Embryonic facial prominence (tissue), 1 donor: ENCODE data around the gene TCP11L2.
"Not testable (repeated sequence)": the region's sequence is repeated elsewhere in the genome, so short reads cannot be mapped to it uniquely, and the experiment has no call there.

ENCODE experiments used
- DNase-seq: peaks from one replicate; pipeline ENCODE4 v3.0.0-alpha.2; 2016; ENCODE audit errors: extremely low spot score

Gene TCP11L2

DNA sequence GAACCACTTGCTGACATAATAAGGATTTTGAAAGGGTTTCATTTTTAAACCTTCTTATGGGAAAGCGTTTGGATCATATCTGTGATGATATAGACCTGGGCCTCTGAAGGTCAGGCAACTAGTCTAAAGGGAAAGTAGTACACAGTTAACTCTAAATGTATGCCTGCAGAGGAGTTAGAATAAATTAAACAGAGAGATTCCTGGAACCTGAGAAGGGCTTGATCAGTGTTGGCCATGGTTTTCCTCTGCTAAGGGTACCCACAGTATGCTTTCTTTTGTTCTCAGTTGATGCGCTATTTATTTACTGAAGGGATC lies 40.6 kb downstream of the TCP11L2 start:
- no peak for DNase-seq

DNA sequence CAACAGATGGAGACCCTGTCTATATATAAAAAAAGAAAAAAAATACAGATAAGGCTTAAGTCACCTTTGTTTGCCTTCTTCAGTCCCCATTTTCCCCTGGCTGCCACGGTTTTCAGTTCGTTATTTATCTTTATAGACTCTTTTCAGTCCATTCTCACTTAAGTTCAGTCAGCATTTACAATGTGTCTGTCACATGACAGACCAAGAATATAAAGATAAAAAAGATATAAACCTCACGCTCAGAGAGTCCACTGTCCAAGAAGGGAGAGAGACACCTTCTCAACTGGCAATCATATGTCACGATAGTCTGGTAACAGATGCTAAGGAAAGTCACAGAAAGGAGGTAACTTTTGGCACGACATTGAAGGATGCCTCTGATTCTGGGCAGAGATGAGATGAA lies 41.6 kb downstream of the TCP11L2 start:
- no peak for DNase-seq

DNA sequence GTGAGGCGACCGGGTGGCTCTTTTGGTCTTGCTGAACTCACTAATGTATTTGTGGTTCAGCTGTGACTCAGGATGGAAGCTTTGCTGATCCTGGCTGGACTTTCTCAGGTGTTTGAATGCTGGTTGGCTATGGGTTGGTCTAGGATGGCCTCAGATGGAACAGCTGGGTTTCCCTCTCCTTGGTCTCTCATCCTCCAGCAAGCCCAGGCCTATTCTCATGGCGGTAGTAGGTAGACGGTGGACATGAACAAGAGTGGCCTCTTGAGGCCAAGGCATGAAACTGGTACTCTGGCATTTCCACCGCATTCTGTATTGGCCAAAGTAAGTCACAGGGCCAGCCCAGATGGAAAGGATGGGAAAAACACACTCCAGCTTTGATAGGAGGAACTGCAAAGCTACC lies 43.2 kb downstream of the TCP11L2 start:
- DNase-seq, result no peak

DNA sequence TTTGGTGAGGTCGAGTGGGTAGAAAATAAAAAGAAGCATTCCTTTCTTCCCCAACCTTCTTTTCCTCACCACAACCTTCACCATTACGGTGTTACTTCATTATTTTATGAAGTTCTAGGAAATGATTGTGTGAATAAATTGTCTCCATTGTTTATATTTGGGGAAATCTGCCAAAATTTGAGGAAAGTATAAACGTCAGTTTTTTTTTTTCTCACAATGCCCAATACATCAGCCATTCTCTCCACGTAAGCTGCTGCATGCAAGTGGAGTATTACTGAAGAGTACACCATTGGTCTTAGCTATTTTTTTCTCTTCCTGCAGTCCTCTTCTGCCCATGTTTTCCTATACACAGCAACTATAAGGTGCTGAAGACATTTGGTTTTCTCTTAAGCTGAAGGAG lies 45.9 kb downstream of the TCP11L2 start:
- no peak for DNase-seq

DNA sequence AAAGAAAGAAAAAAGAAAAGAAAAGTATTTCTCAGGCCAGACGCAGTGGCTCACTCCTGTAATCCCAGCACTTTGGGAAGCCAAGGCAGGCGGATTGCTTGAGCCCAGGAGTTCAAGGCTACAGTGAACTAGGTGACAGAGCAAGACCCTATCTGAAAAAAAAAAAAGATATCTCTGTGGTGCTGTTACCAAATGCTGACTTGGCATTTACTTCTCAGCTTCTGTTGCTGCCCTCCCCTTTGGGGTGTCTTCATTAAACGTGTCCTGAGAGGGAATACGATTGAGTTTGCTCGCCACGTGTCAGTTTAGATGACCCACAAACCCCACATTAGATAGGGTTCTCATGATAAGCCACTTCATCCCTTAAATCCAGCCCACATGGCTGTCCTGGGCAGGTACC lies 50.6 kb downstream of the TCP11L2 start:
- no peak for DNase-seq

DNA sequence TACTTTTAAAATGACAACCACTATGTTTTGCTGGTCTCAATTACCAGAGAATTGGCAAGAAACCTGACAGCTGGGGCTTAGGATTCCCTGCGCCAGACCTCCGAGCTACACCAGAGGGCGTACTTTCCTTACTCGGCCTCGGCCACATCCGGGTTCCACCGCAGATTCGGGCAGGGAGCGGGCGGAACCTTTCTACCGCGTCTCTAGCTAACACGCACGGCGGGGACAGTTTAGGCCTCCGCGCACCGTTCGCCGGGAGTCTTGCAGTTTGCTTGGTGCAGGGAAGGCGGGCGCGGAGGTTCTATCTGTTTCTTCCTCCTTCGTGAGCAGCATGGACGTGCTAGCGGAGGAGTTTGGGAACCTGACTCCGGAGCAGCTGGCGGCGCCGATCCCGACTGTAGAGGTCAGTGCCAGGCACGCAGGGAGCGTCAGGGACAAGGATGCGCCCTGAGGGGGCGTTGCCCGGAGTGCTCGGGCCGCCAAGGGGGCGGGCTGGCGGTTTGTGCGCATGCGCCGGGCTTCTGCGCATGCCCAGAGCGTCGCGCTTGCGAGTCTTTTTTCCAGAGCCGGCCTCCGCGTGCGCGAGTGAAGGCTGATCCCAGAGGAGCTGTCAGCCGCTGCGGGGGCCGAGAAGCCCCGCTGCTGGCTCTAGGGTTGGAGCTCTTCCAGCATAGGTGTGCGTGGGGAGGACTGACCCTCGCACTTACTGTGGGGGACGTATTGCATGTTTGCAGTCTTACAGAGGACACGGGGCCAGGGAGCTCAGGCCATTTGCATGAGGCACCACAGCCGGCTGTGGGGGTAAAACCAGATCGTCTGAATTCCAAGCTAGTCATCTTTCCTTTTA lies 55.2 kb downstream of the TCP11L2 start, which contains the start of gene POLR3B:
POLR3B (plus strand) TSS at position 200 of the 847 bp plus-strand sequence; CDS start at position 332, 132 bp downstream.
- DNase-seq, result peak; percentile 93

DNA sequence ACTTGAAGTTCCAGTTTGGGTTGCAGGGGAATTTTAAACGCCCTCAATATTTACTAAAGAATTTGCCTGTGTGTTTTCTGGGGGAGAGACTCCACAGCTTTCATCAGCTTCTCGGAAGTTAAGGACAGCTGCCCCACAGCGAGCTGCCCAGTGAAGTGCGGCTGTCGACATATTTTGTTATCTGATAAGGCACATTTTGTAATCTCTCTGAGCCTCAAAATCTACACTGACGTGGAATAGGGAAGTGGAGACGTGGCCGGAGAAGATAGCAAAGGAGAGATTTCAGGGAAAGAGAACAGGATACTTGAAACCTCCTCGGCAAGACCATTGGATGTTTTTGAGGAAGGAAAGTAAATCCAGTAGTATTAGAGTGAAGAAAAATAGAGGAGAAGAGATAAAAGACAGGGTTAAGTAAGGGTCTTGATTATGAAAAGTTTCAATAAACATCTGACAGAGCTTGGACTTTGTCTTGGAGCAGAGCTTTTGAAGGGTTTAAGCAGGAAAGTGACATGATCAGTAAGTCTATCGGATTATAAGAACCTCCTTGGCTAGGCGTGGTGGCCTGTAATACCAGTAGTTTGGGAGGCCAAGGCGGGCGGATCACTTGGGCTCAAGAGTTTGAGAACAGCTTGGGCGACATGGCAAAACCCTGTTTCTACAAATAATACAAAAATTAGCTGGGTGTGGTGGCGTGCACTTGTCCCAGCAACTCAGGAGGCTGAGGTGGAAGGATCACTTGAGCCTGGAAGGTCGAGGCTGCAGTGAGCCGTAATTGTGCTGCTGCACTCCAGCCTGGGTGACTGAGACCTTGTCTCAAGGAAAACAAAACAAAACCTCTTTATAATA lies 56.1 kb downstream of the TCP11L2 start:
- DNase-seq, result no peak

DNA sequence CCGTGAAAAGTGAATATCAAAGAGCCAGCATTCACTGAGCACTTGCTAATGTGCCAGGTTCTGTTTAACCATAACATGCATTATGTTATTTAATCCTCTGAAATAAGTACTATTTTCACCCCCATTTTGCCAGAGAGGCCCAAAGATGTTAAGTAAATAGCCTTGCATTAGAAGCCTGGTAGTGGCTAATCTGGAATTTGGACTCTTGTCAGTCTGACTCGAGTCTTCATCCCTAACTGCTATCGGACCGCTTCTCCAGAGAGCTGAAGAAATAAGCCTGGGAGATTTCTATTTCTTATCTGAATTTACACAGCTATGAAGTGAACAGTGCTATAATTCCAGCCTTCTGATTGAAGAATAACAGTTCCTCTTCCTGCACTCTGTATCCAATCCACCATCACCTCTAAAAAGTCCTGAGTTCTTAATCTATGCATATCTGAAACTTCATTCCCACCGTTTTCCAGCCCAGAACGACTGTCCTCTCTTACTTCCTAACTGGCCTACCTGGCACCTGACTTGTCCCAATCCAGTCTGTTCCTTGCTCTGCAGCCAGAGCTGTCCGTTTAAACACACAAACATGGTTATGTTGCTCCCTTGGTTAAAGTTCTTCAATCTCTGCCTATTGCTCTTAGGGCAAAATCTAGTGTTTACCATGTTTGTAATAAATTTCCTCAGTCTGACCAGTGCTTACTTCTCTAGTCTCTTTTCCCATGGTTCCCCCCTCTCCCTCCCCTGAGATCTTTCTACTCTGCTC lies 57.3 kb downstream of the TCP11L2 start:
- no peak for DNase-seq

DNA sequence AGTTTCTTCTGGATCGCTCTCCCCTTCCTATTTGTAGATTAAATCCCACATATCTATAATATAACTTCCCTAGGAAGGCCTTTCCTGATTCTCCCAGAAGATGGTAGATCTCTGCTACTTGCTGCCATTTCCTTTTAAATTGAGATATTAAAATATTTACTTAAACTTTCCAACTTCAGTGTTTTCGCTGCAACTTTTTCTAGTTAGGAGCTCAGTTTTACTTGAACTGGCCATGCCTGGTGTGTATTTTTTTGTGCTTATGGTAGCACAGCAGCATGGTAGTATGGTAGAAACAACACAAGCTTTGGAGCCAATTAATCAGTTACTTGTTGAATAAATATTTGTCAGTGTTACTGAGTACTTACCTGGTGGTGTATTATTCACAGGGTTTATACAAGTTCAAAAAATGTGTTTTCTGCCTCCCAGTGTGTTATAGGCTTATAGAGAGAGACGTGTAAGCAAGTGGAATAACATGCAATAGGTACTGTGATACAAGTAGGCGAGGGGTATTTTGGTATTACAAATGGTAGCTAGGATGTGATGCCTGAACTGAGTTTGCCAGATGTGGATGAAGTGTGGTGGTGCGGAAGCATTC lies 58.0 kb downstream of the TCP11L2 start:
- no peak for DNase-seq

DNA sequence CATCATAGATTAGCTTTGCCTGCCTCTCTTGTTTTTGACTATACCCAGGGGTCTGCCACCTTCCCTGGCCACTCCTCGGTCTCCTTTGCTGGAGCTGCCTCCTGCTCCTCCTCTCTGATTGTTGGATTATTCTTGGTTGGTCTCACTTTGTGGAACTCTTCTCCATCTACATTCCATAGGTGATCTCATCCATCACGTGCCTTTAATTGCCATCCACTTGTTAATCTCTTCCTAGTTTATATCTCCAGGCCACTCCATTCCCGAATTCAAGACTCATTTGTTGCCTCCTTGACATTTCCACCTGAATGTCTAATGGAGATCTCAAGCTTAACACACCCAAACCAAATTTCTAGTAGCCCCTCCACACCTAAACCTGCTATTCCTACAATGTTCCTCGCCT lies 60.4 kb downstream of the TCP11L2 start:
- no peak for DNase-seq

DNA sequence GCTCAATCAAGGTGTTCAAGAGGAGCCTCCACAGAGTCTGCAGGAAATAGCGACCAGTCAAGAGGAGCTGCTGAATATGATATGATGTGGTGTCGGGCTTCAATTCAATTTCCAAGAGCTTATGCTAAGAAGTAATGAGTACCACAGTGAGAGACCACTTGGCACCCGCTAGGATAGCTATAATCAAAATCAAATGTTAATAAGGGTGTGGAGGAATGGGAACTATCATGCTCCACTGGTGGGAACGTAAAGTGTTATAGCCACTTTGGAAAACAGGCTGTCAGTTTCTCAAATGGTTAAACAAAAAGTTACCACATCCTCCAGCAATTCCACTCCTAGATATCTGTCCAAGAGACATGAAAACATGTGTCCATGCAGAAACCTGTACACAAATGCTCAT lies 61.7 kb downstream of the TCP11L2 start:
- no peak for DNase-seq

DNA sequence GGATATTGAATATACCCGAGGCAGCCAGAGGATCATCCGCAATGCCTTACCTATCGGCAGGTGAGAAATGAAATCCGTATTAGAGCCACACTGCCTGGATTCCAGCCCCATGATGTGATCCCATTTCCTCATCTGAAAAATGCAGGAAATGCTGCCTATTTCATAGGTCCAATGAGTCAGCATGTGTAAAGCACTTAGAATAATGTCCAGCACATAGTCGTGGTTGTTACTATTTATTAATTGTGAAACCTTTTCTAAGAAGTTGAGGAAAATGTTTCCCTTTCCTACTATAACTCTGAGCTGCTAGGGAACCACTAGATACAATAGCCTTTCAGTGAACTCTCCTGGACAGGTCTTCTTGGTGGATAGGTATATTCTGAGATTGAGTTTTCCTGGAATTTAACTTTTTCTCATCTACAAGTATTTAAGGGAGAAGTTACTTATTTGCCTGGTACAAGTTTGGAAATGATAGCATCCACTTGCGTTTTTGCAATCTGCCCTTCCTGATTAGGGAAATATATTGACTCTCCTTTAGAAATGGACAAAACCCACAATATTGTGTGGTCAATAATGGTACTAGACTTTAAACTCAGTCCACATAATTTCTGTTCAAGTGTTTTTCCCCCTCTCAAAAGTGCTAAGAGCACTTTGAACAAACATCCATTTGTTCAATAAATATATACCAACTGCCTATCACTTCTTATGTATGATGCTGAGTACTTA lies 67.3 kb downstream of the TCP11L2 start:
- DNase-seq, result no peak

DNA sequence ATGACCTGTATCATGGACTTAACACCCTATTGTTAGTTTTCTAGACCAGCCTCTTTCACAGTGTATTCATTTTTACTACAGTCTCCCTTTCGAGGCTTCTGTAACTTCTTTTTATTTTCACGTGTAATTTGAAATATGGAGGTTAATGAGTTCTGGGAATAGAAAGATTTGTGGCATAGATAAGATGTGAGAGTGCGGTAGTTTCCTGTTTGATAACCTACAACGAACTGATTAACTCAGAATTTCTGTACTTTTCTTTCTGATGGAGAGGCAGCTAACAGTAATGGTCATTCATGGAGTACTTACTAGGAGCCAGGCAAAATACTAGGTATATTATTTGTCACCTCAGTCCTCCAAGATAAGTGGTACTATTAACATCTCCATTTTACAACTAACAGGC lies 76.3 kb downstream of the TCP11L2 start:
- DNase-seq, result no peak

DNA sequence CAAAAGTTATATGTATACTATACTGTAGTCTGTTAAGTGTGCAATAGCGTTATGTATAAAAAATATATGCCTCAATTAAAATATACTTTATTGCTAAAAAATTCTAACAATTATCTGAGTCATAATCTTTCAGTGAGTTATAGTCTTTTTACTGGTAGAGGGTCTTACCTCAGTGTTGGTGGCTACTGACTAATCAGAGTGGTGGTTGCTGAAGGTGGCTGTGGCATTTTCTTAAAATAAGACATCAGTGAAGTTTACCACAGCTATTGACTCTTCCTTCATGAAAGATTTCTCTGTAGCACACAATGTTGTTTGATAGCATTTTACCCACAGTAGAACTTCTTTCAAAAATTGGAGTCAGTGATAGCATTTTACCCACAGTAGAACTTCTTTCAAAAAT lies 78.4 kb downstream of the TCP11L2 start:
- no peak for DNase-seq

DNA sequence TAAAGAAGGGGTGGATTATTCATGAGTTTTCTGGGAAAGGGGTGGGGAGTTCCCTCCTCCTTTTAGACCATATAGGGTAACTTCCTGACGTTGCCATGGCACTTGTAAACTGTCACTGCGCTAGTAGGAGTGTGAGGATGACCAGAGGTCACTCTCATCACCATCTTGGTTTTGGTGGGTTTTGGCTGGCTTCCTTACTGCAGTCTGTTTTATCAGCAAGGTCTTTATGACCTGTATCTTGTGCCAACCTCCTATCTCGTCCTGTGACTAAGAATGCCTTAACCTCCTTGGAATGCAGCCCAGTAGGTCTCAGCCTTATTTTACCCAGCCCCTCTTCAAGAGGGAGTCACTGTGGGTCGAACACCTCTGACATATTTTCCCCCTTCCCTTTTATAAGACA lies 79.3 kb downstream of the TCP11L2 start:
- not testable (repeated sequence) for DNase-seq

DNA sequence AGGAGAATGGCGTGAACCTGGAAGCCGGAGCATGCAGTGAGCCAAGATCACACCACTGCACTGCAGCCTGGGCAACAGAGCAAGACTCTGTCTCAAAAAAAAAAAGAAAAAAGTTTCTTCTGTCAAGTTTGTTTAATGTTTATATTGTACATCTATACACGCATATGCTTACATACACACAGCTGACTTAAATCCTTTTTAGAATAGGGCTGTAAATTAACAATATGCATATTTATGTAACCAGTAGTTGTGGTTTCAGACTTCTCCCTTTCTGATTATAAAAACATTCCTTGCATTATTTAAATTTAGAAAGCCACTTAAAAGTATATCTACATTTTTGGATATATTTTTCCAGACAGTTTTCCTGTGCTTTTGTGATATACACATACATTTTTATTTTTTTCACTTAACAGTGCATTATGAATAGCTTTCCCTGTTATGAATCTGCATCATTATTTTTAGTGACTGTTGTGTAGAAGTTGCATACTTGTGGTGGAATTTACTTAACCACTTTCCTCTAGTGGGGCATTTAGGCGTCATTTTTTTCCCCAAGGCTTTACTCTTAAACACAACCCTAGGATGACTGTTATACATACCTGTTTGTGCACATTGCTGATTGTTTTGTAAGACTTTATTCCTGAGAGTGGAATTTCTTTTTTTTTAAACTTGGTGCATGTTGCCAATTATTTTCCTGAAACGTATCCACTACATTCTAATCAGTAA lies 84.4 kb downstream of the TCP11L2 start:
- DNase-seq, result no peak

DNA sequence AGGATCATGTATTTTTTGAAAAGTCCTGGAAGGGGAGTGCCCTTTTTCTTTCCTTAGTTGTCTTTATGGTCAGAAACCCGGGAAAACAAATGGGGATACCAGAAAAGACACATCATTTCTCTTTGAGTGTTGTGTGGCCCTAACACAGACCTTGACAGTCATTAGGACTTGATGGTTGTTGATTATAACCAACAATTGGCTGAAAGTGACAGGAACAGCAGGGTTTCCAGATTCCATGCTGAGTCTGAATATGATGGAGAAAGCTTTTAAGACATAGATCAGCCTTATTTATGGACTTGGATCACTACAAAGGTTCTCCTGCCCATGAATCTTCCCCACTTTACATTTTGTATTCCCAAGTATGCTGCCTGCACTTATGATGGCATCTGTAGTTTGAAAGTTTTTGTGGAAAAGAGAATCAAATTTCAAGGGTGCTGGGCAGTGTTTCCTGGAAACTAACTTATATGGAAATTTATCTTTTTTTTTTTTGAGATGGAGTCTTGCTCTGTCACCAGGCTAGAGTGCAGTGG lies 85.4 kb downstream of the TCP11L2 start:
- DNase-seq, result no peak

DNA sequence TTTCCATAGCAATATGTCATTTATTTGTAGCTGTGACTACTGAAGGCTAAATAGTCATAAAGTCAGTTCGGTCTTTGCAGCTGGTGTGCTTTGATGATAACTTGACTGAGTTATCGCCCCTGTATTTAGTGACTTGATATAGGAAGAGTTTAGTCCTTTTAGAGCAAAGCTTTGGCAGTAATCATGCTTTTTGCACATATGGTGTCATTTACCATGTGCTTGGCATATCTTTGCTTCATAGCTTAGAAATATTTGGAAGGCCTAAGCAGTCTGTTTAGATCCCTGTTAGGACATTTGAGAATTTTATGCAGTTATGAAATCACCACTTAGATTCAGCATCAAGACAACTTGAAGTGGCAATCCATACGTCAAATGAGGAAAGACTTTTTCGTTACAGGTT lies 86.6 kb downstream of the TCP11L2 start:
- no peak for DNase-seq

DNA sequence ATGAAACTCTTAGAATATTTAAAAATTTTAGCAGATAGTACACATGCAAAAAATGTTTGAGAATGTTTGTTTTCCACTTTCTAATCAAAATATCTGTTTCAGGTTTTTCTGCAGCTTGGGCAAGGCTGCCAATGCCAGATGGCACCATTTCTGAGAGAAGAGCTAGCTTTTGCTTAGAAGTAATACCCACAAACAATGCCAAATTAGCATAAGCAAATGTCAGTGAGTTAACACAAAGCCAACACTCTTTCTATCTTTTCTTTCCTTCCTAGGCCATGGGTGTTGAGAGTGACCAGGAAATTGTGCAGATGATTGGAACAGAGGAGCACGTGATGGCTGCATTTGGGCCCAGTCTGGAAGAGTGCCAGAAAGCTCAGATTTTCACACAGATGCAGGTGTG lies 90.2 kb downstream of the TCP11L2 start:
- DNase-seq, result no peak
